ENCODE measurements around the gene TTC14. TPM values are rescaled to one million over a fixed set of nuclear protein-coding genes. Genes with fewer than 3 reads are reported as not detected.

TTC14 gene
- total RNA-seq, 1 donor from 2014 or later: 64.6 TPM

GRCh38 chr3:180656406-180656805 is 54.4 kb downstream of the TTC14 start:
- no peak for DNase-seq
- Mint-ChIP-seq H3K27me3 (ENCODE audit: unreplicated experiment) (no peaks in the 10 kb centered on the region), H3K27ac (ENCODE audit: unreplicated experiment) (no peak overlapping the region), H3K4me1 (ENCODE audit: low read depth, unreplicated experiment) (no peaks in the 10 kb centered on the region), H3K36me3 (ENCODE audit: unreplicated experiment) (no peaks in the 10 kb centered on the region), H3K4me3 (ENCODE audit: unreplicated experiment) (no peak overlapping the region), H3K9me3 (ENCODE audit: unreplicated experiment) (no peaks in the 10 kb centered on the region)
- no peak for TF ChIP-seq CTCF (IDR thresholded peaks at IDR 0.05; ENCODE audit: partially characterized antibody, unreplicated experiment)

GRCh38 chr3:180657094-180657493 is 55.1 kb downstream of the TTC14 start:
- Mint-ChIP-seq H3K4me3 (ENCODE audit: unreplicated experiment) (no peak overlapping the region), H3K27me3 (ENCODE audit: unreplicated experiment) (no peaks in the 10 kb centered on the region), H3K27ac (ENCODE audit: unreplicated experiment) (no peak overlapping the region), H3K36me3 (ENCODE audit: unreplicated experiment) (no peaks in the 10 kb centered on the region), H3K9me3 (ENCODE audit: unreplicated experiment) (no peaks in the 10 kb centered on the region), H3K4me1 (ENCODE audit: low read depth, unreplicated experiment) (no peaks in the 10 kb centered on the region)
- no peak for TF ChIP-seq CTCF (IDR thresholded peaks at IDR 0.05; ENCODE audit: partially characterized antibody, unreplicated experiment)
- no peak for DNase-seq

Other genes starting within 250 kb of the TTC14 start
- not detected for gene CCDC39, start 77.3 kb downstream of the TTC14 start, total RNA-seq (ENCODE audit: unreplicated experiment)

Measured in glutamatergic neuron (in vitro differentiated cells).